Measurements from ENCODE around the gene MED9. TPM values are rescaled to one million over a fixed set of nuclear protein-coding genes. Genes with fewer than 3 reads are reported as not detected.

Gene MED9
- total RNA-seq, 1 experiment from 2014 or later: 12.7 TPM

GRCh38 chr17:17493249-17493985, 16.6 kb downstream of the MED9 start:
- Mint-ChIP-seq H3K27ac (ENCODE audit: unreplicated experiment) (no peak overlapping the region), H3K27me3 (ENCODE audit: unreplicated experiment) (no peaks in the 10 kb centered on the region), H3K4me1 (ENCODE audit: low read depth, unreplicated experiment) (no peaks in the 10 kb centered on the region), H3K9me3 (ENCODE audit: low read depth, unreplicated experiment) (no peaks in the 10 kb centered on the region), H3K4me3 (ENCODE audit: low read depth, unreplicated experiment) (no peak overlapping the region), H3K36me3 (ENCODE audit: insufficient read depth, unreplicated experiment) (peaks cover 15% of the 10 kb centered on the region)
- CTCF ChIA-PET: no interaction called here
- TF ChIP-seq CTCF (IDR thresholded peaks at IDR 0.05; ENCODE audit: unreplicated experiment): no peak
- intact Hi-C loops (cut with micrococcal nuclease; ENCODE audit: unreplicated experiment): no loop called here
- no TSS peak for BruUV-seq (replicated peaks)
- DNase-seq: no peak

DNA sequence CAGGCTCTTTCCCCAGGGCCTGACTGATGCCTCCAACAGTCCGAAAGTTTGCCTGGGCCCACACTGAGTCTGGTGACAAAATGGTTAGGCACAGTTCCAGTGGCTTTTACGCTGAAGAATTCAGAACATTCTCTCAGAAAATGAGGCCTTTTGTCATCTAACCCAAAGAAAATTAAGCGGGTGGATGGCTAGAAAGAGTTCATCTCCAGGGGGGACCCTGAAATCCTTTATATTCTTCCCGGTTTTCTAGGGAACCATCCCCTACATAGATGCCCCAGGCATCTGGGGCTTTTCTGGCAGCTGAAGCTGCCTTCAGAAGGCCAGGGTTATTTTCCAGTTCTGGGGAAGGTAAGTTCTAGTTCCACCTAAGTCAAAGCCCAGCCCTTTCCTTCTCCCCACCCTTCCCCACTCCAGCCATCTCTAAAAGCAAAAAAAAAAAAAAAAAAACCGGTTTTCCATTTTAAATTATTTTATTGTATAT, 17.2 kb downstream of the MED9 start:
- H3K36me3 Mint-ChIP-seq (ENCODE audit: insufficient read depth, unreplicated experiment): peaks cover 13% of the 10 kb centered on the region
- intact Hi-C loops (cut with micrococcal nuclease; ENCODE audit: unreplicated experiment): no loop called here
- no peaks in the 10 kb centered on the region for H3K27me3 Mint-ChIP-seq (ENCODE audit: unreplicated experiment)
- no TSS peak for BruUV-seq (replicated peaks)
- no peak for DNase-seq
- H3K4me1 Mint-ChIP-seq (ENCODE audit: low read depth, unreplicated experiment): no peaks in the 10 kb centered on the region
- TF ChIP-seq CTCF (IDR thresholded peaks at IDR 0.05; ENCODE audit: unreplicated experiment): no peak
- no peak overlapping the region for H3K27ac Mint-ChIP-seq (ENCODE audit: unreplicated experiment)
- CTCF ChIA-PET: no interaction called here
- no peaks in the 10 kb centered on the region for H3K9me3 Mint-ChIP-seq (ENCODE audit: low read depth, unreplicated experiment)
- no peak overlapping the region for H3K4me3 Mint-ChIP-seq (ENCODE audit: low read depth, unreplicated experiment)

DNA sequence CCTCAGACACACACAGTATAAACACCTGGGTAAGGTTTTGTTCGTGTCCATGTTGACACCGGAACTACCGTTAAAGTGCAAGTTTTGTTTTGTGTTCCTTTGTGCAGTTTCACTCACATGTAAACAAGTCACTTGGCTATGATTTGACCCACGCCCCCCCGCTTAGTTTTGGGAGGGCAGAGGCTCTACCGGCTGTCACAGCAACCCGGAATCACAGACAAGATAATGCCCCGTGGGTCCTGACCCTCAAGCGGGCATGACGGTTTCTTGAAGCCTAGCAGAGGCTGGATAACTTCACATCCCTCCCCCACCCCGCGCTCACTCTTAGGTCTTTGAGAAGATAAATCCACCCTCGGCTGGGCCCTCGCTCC, 17.7 kb downstream of the MED9 start:
- DNase-seq: no peak
- no peaks in the 10 kb centered on the region for H3K27me3 Mint-ChIP-seq (ENCODE audit: unreplicated experiment)
- H3K36me3 Mint-ChIP-seq (ENCODE audit: insufficient read depth, unreplicated experiment): peaks cover 9% of the 10 kb centered on the region
- H3K4me1 Mint-ChIP-seq (ENCODE audit: low read depth, unreplicated experiment): no peaks in the 10 kb centered on the region
- H3K27ac Mint-ChIP-seq (ENCODE audit: unreplicated experiment): no peak overlapping the region
- TF ChIP-seq CTCF (IDR thresholded peaks at IDR 0.05; ENCODE audit: unreplicated experiment): no peak
- CTCF ChIA-PET: no interaction called here
- H3K9me3 Mint-ChIP-seq (ENCODE audit: low read depth, unreplicated experiment): no peaks in the 10 kb centered on the region
- intact Hi-C loops (cut with micrococcal nuclease; ENCODE audit: unreplicated experiment): no loop called here
- no TSS peak for BruUV-seq (replicated peaks)
- no peak overlapping the region for H3K4me3 Mint-ChIP-seq (ENCODE audit: low read depth, unreplicated experiment)

GRCh38 chr17:17494870-17495535, 18.2 kb downstream of the MED9 start:
- intact Hi-C loops (cut with micrococcal nuclease; ENCODE audit: unreplicated experiment): loop anchor here (5.0 kb wide), 1 partner anchor 138 kb away; no protein-coding TSS in a partner anchor

More at GRCh38 chr17:17494870-17495535, 18.2 kb downstream of the MED9 start:
- Mint-ChIP-seq H3K36me3 (ENCODE audit: insufficient read depth, unreplicated experiment) (peaks cover 9% of the 10 kb centered on the region), H3K9me3 (ENCODE audit: low read depth, unreplicated experiment) (no peaks in the 10 kb centered on the region), H3K4me3 (ENCODE audit: low read depth, unreplicated experiment) (no peak overlapping the region), H3K27ac (ENCODE audit: unreplicated experiment) (no peak overlapping the region), H3K27me3 (ENCODE audit: unreplicated experiment) (no peaks in the 10 kb centered on the region), H3K4me1 (ENCODE audit: low read depth, unreplicated experiment) (no peaks in the 10 kb centered on the region)
- TF ChIP-seq CTCF (IDR thresholded peaks at IDR 0.05; ENCODE audit: unreplicated experiment): no peak
- CTCF ChIA-PET: no interaction called here
- no TSS peak for BruUV-seq (replicated peaks)
- DNase-seq: no peak
